Mammary epithelial cell (primary cell): ENCODE measurements around the gene CELF5.

Experiments used
- EZH2 ChIP-seq: IDR thresholded peaks from 2 replicates; pipeline ENCODE4 v1.6.1; 2012; ENCODE audit warnings: low read length, inconsistent platforms, borderline replicate concordance
- TF ChIP-seq, protein P1 (sequence below), 2 donors: IDR thresholded peaks in 1 of 2; conservative IDR thresholded peaks in 1 of 2; 2 replicates each; pipeline ENCODE4 v1.5.1; 2011 to 2012; ENCODE audit warnings: inconsistent platforms in 2 of 2, low read length in 2 of 2, mild to moderate bottlenecking in 2 of 2, control low read depth in 1 of 2, low read depth in 1 of 2; ENCODE audit not compliant: insufficient read depth in 1 of 2; ENCODE audit errors: extremely low read depth in 1 of 2

DNA sequence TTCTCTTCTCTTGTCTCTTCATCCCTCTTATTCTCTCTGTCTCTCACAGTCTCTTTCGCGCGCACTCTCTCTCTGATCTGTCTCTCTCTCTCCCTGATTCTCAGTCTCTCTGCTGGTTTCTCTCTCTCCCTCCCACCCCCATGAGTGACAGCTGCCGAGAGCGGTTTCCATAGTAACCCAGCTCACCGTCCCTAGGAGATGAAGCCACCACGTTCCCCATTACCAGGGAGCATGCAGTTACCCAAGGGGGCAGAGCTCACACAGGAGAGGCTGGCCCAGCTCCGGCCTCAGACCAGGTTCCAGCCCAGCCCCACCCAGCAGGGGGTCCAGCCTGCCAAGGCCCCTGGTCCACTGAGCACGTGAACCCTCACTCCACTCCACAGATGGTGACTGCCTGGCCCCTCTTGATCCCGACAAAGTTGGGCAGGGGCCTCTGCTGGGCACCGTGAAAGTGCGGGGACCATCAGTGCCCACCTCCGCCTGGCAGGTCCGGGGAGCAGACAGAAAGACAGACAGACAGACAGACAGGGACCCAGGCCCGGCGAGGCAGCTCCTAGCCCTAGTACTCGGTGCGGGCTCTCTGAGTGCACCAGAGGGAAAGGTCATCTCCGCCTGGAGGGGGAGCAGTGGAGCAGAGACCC lies 50.6 kb downstream of the CELF5 start:
- TF ChIP-seq, protein P1, sequence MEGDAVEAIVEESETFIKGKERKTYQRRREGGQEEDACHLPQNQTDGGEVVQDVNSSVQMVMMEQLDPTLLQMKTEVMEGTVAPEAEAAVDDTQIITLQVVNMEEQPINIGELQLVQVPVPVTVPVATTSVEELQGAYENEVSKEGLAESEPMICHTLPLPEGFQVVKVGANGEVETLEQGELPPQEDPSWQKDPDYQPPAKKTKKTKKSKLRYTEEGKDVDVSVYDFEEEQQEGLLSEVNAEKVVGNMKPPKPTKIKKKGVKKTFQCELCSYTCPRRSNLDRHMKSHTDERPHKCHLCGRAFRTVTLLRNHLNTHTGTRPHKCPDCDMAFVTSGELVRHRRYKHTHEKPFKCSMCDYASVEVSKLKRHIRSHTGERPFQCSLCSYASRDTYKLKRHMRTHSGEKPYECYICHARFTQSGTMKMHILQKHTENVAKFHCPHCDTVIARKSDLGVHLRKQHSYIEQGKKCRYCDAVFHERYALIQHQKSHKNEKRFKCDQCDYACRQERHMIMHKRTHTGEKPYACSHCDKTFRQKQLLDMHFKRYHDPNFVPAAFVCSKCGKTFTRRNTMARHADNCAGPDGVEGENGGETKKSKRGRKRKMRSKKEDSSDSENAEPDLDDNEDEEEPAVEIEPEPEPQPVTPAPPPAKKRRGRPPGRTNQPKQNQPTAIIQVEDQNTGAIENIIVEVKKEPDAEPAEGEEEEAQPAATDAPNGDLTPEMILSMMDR (conservative IDR thresholded peaks at IDR 0.05 in 1 of 2, IDR thresholded peaks at IDR 0.05 in 1 of 2; ENCODE audit: extremely low read depth in 1 of 2, insufficient read depth in 1 of 2, low read depth in 1 of 2, low read length in 2 of 2) = peak; percentile 48 to 58
- no peak for TF ChIP-seq EZH2
